ENCODE data around the gene PIF1. TPM values are rescaled to one million over a fixed set of nuclear protein-coding genes. Genes with fewer than 3 reads are reported as not detected.

The PIF1 gene
- total RNA-seq, 2 experiments from 2014 or later = 45.8 to 49.7 TPM

DNA sequence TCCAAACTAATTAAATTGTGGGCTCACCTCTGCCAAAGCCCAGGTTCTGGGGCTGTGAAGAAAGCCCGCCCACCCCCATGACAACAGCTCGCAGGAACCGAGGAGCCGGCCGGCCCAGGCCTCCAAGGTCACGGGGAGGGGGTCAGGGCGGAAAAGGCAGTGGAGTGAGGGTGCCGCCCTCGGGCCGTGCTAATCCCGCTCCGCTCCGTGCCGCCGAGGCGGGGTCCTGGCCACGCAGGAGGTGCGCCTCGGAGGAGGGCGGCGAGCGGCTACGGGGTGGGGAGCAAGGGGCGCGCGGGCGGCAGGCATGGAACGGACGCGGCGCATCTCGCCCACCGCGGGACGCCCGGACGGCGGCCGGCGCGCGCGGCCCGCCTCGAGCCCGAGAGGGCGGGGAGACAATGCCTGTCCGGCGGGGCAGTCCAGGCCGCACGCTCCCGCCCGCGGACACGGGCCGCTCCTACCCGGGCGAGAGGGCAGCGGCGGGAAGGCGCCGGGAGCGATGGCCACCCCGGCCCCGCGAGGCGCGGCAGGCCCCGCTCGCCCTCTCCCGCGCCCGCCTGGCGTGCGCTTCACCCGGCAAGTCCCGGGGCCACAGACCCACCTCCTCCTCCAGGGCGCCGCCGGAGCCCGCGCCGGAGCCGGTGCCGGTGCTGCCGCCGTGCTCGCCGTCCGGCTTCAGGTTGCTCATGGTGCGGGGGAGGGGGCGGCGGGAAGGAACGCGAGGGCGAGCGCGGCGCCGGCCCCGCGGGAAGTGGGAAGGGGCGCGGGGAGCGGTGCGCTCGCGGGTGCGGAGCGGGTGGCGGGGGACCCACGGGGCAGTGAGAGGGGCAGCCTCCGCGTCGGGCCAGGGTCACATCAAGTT is 50.6 kb downstream of the PIF1 start:
- Mint-ChIP-seq H3K4me3 (peak overlapping the region; percentile 18), H3K27ac (no peak overlapping the region), H3K4me1 (no peaks in the 10 kb centered on the region), H3K36me3 (no peaks in the 10 kb centered on the region), H3K27me3 (peaks cover 74% of the 10 kb centered on the region), H3K9me3 (no peaks in the 10 kb centered on the region)
- POLR2A ChIA-PET = no interaction called here
- ATAC-seq (ENCODE audit: low read depth) (peak; percentile 27), DNase-seq (peak; percentile 47)

DNA sequence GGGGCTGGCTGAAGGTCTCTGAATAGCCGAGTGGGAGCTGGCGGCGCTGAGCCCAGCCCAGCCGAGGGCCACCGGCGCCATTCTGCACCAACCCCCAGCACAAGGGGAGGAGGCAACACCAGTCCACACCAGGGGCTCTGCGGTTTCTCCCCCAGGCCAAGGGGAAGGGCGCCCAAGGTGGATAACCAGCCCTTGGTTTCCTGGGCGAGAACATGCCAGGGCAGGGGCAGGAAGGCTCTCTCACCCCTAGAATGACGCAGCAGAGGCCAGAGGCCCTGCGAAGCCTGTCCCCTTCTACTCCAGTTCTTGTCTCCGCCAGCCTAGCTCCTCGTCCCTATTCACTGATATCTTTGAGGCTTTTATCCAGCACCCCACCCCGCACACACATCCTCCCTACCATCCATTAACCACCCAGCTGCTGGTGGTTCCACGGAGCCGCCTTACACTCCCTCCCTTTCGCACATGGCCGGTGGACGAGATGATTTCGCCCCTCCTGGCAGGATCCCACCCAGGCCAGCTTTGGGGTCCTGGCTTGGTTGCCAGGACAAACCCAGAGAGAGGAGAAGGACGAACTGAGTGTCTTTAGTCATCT is 51.3 kb downstream of the PIF1 start:
- ATAC-seq (ENCODE audit: low read depth) (no peak), DNase-seq (no peak)
- H3K9me3 Mint-ChIP-seq = no peaks in the 10 kb centered on the region
- POLR2A ChIA-PET = no interaction called here
- no peaks in the 10 kb centered on the region for H3K36me3 Mint-ChIP-seq
- no peaks in the 10 kb centered on the region for H3K4me1 Mint-ChIP-seq
- H3K27ac Mint-ChIP-seq = no peak overlapping the region
- peak overlapping the region; percentile 18 for H3K4me3 Mint-ChIP-seq
- peaks cover 68% of the 10 kb centered on the region for H3K27me3 Mint-ChIP-seq

DNA sequence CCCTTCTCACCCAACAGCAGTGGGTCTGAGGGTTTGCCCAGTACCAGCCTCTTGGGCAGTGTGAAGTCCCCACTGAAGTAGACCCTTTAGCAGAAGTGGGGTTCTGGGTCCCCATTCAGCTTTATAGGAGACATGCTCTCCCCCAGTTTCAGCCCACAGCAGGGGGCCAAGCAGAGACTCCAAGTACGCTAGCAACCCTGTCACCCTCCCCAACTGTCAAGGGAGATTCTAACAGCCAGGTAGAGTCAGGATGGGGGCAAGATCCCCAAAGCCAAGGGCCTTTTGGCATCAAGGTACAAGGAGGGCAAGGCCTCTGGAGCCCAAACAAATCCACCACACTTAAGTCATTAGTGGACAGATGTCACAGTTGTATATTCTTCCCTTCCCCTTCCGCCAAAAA is 51.8 kb downstream of the PIF1 start:
- DNase-seq = no peak
- H3K27me3 Mint-ChIP-seq = peaks cover 64% of the 10 kb centered on the region
- no peak overlapping the region for H3K27ac Mint-ChIP-seq
- POLR2A ChIA-PET = no interaction called here
- no peaks in the 10 kb centered on the region for H3K36me3 Mint-ChIP-seq
- H3K4me1 Mint-ChIP-seq = no peaks in the 10 kb centered on the region
- no peaks in the 10 kb centered on the region for H3K9me3 Mint-ChIP-seq
- ATAC-seq (ENCODE audit: low read depth) = no peak
- peak overlapping the region; percentile 10 for H3K4me3 Mint-ChIP-seq

DNA sequence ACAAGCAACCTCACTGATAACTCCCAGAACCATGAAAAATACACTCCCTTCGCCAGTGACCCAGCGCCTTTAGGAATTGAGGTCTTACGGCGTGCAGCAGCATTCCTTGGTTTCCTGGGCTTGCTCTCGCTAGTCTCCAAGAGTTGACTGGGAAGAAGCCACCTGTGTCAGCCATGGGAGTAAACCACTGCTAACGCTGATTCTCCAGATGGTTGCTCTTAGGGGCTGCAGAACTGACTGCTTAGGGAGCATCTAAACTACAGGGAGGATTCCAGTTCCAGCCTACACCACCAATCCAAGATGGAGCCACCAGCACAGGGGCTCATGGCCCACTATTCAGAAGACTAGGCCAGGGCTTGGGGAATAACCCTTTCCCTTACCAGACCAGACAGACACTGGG is 52.5 kb downstream of the PIF1 start:
- POLR2A ChIA-PET = no interaction called here
- H3K27me3 Mint-ChIP-seq = peaks cover 58% of the 10 kb centered on the region
- no peak for ATAC-seq (ENCODE audit: low read depth)

DNA sequence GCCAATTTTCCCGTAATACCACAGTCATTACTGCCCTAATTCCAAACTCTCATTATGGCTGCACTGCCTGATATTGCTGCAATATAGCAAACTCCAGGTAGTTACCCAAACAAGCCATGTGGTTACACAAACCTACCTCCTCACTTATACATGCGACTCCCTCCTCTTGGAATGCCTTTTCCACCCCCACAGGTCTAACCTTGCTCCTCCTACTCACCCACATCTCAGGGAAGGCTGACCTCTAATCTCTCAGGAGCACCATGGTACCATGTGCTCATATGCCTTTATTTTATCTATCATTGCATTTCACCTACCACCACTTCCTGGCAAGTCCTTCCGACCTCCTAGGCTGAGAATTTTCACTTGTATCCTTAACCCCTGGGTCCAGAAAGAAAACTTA is 53.0 kb downstream of the PIF1 start:
- Mint-ChIP-seq H3K27me3 (peaks cover 53% of the 10 kb centered on the region), H3K4me3 (no peak overlapping the region), H3K9me3 (no peaks in the 10 kb centered on the region), H3K36me3 (no peaks in the 10 kb centered on the region), H3K27ac (no peak overlapping the region), H3K4me1 (peaks cover 4% of the 10 kb centered on the region)
- POLR2A ChIA-PET = no interaction called here
- ATAC-seq (ENCODE audit: low read depth) = no peak
- DNase-seq = no peak

More for the DNA sequence above, 52.5 kb downstream of the PIF1 start:
- Mint-ChIP-seq H3K4me1 (peaks cover under 1% of the 10 kb centered on the region), H3K27ac (no peak overlapping the region), H3K36me3 (no peaks in the 10 kb centered on the region), H3K9me3 (no peaks in the 10 kb centered on the region), H3K4me3 (no peak overlapping the region)
- no peak for DNase-seq

DNA sequence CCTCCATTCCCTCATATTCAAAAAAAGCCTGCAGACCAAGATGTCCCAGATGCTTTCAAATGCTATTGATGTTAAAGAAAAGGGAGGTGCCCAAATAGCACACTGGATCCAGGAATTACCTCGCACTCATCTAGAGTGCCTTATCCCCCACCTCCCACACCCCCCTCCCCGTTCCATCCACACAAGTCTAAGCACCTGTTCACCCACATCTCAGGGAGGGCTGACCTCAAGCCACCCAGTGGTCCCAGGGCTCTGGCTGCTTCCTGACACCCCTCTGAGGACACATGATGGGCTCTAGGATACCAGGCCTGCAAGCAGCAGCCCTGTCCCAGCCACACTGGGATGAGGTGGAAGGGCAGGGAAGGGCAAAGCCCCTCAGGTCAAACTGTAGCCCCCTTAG is 54.8 kb downstream of the PIF1 start:
- POLR2A ChIA-PET = no interaction called here
- Mint-ChIP-seq H3K9me3 (no peaks in the 10 kb centered on the region), H3K36me3 (no peaks in the 10 kb centered on the region), H3K4me3 (no peak overlapping the region), H3K4me1 (peaks cover 4% of the 10 kb centered on the region), H3K27me3 (peaks cover 34% of the 10 kb centered on the region), H3K27ac (no peak overlapping the region)
- ATAC-seq (ENCODE audit: low read depth) (no peak), DNase-seq (no peak)

DNA sequence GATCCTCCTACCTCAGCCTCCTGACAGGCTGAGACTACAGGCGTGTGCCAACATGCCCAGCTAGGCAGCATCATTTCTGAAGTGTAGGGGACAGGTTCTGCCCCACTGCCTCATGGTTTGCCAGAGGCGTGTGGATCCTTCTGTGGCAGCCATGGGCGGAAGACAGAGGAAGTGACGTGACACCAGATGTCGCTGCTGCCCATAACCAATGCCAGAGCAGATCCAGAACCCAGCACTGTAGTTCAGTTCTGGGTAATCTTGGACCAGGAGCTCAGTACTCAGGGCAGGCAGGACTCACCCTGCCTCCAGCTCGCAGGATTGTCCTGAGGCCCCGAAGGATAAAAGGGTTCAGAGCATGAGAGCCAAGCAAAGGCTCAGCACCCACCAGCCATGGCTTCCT is 58.2 kb downstream of the PIF1 start:
- Mint-ChIP-seq H3K27me3 (peaks cover 10% of the 10 kb centered on the region), H3K27ac (no peak overlapping the region), H3K4me1 (peaks cover 4% of the 10 kb centered on the region), H3K4me3 (no peak overlapping the region), H3K36me3 (no peaks in the 10 kb centered on the region), H3K9me3 (no peaks in the 10 kb centered on the region)
- DNase-seq (no peak), ATAC-seq (ENCODE audit: low read depth) (no peak)
- POLR2A ChIA-PET = no interaction called here

DNA sequence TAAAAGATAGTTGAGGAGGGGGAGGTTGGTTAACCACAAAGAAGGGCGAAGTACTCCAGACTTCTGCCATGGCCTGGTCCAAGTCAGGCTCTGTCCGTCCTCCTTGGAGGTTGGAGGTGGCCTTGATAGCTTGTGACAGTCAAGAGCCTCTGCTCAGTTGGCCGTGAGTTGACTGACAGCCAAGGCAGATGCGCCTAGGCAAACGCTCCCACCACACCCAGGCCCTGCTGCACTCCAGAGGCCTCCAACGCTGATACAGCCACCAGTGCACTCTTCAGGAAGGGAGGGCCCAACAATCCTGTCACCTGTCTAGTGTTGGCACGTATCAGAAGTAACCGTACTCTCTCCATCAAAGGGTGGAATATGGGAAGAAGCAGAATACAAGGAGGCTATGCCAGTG is 59.4 kb downstream of the PIF1 start:
- Mint-ChIP-seq H3K9me3 (no peaks in the 10 kb centered on the region), H3K4me1 (peaks cover 4% of the 10 kb centered on the region), H3K27ac (no peak overlapping the region), H3K27me3 (peaks cover 5% of the 10 kb centered on the region), H3K36me3 (no peaks in the 10 kb centered on the region), H3K4me3 (no peak overlapping the region)
- no peak for ATAC-seq (ENCODE audit: low read depth)
- POLR2A ChIA-PET = no interaction called here
- no peak for DNase-seq

Other genes with a start within 250 kb of the PIF1 start
- gene RBPMS2, start 50.1 kb downstream of the PIF1 start, total RNA-seq = not detected
- gene PLEKHO2, start 16.3 kb upstream of the PIF1 start, total RNA-seq = 10 to 100 TPM; 25.4 to 25.7 TPM
- 10 to 100 TPM; 10.9 to 12.6 TPM for gene ANKDD1A, start 86.3 kb upstream of the PIF1 start, total RNA-seq
- gene SPG21, start 164.3 kb upstream of the PIF1 start, total RNA-seq = 10 to 100 TPM; 55.1 to 57.0 TPM
- gene MTFMT, start 204.0 kb upstream of the PIF1 start, total RNA-seq = 10 to 100 TPM; 19.8 to 21.3 TPM
- not detected for gene SLC51B, start 219.7 kb upstream of the PIF1 start, total RNA-seq
- not detected for gene RASL12, start 242.3 kb upstream of the PIF1 start, total RNA-seq

All from activated naive CD8-positive, alpha-beta T cell treated with anti-CD3 and anti-CD28 coated beads, Interleukin-2, amount 10 ng/mL, durations not matched to agents 7 days and 5 days (primary cell).